ENCODE data around the gene PDE1C. TPM values are rescaled to one million over a fixed set of nuclear protein-coding genes. Genes with fewer than 3 reads are reported as not detected.
A peak's percentile ranks its signal among the peaks of the same experiment; 100 is the strongest.

PDE1C gene
- total RNA-seq, 2 donors from 2014 or later: 35.7 to 47.8 TPM

DNA sequence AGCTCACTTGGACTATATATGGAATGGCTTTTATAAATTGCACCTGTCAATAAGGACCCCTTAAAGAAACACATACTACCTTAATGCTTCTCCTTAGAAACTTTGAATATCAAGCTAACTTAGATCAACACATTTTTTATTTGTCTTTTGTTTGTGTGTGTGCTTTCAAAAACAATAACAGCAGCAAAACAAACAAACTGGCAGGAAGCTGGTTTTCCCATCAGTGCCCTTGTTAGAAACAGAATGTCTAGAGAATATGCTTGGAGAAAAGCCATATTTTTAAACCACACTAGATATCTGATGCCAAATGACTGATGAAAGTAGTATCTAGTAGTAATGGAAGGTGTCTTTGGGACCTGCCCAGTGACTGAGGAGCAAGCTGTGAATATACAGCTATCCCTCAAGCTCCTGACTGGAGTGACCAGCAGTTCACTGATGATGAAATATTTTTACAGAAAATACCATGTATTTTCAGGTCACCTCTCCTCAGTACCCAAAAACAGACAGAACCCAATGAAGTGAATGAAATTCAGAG, 1.0 kb downstream of the PDE1C start:
- peak overlapping the region; percentile 86 to 88 for H3K27ac ChIP-seq

DNA sequence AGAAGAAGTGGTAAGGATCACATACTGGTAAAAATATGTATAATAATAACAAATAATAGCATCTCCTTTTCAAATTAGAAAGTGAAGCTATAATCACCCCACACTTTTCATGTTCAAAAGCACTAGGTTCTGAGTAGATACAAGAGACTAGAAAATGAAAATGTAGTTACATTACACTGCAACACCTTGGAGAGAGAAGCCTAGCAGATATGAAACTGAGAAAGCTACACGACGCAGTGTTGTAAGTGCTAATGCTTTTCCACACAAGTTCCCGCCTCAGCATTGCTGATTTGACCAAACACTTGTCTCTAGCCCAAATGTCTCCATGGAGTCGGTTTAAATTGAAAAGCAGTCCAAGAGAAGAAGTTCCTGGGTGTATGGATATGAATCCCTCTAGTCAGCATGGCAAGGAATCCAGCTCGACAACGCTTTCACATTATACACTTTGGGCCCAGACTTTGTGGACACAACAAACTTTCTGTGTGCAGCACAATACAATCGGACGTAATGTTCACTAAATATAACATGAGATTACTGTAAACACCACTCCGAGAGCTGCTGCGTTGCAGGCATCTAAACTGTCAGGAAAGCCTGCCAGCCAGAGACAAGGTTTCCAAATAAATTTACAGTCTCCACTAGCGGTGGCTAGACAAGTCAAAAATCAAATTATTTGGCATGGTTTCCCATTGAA, 1.7 kb downstream of the PDE1C start:
- TF ChIP-seq, protein P1, sequence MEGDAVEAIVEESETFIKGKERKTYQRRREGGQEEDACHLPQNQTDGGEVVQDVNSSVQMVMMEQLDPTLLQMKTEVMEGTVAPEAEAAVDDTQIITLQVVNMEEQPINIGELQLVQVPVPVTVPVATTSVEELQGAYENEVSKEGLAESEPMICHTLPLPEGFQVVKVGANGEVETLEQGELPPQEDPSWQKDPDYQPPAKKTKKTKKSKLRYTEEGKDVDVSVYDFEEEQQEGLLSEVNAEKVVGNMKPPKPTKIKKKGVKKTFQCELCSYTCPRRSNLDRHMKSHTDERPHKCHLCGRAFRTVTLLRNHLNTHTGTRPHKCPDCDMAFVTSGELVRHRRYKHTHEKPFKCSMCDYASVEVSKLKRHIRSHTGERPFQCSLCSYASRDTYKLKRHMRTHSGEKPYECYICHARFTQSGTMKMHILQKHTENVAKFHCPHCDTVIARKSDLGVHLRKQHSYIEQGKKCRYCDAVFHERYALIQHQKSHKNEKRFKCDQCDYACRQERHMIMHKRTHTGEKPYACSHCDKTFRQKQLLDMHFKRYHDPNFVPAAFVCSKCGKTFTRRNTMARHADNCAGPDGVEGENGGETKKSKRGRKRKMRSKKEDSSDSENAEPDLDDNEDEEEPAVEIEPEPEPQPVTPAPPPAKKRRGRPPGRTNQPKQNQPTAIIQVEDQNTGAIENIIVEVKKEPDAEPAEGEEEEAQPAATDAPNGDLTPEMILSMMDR (IDR thresholded peaks at IDR 0.05): no peak
- Histone ChIP-seq H3K4me1 (peaks cover 0 to 16% of the 10 kb centered on the region in 2 donors), H3K9me3 (no peaks in the 10 kb centered on the region), H3K4me3 (peak overlapping the region; percentile 61), H3K36me3 (no peaks in the 10 kb centered on the region), H3K27ac (peak overlapping the region in 1 of 2 donors; percentile 88), H3K27me3 (no peaks in the 10 kb centered on the region)
- no peak for DNase-seq (ENCODE audit: low spot score)

More for the DNA sequence above, 1.0 kb downstream of the PDE1C start:
- TF ChIP-seq, protein P1 (IDR thresholded peaks at IDR 0.05): no peak
- H3K4me1 ChIP-seq: peaks cover 0 to 21% of the 10 kb centered on the region in 2 donors
- H3K36me3 ChIP-seq: no peaks in the 10 kb centered on the region
- H3K4me3 ChIP-seq: peak overlapping the region; percentile 61
- no peak for DNase-seq (ENCODE audit: low spot score)
- no peaks in the 10 kb centered on the region for H3K27me3 ChIP-seq
- H3K9me3 ChIP-seq: no peaks in the 10 kb centered on the region

DNA sequence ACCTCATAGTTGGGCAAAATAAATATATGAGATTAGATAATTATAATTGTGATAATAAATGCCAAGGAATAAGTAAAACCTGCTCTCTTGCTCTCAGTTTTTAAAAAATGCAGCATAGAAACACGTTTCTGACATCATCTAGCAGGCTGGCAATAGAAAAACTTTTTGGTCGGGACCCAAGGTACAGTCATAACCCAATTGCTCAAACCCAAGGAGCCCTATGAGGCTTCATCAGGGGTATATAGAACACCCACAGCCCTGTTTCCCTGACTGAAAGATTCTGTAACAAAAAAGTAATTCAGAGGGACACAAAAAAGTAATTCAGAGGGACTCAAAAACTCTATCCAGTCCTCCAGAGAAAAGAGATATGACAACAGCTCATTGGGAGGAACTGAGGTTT, 3.8 kb downstream of the PDE1C start:
- no peaks in the 10 kb centered on the region for H3K36me3 ChIP-seq
- H3K27ac ChIP-seq: no peak overlapping the region
- no peak for DNase-seq (ENCODE audit: low spot score)
- H3K4me3 ChIP-seq: no peak overlapping the region
- H3K9me3 ChIP-seq: no peaks in the 10 kb centered on the region
- no peaks in the 10 kb centered on the region for H3K27me3 ChIP-seq
- peaks cover 0 to 5% of the 10 kb centered on the region in 2 donors for H3K4me1 ChIP-seq
- TF ChIP-seq, protein P1 (IDR thresholded peaks at IDR 0.05): no peak

DNA sequence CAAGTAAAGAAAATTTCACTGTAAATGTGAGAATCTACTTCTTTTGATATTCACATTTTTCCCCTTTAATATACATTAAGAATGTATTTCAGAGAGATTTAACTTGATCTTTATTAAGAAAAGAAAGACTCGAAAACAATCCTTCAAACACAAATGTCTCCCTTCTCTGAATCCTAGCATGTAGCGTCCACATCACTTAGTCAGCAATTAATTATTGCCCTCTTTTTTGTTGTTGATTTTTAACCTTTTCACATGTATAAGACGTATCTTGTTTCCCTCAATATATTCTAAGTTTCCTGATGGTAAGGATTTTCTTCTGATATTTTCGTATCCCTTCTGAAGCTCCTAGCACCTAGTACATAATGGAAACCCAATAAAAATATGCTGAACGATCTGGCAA, 6.6 kb downstream of the PDE1C start:
- no peaks in the 10 kb centered on the region for H3K27me3 ChIP-seq
- H3K27ac ChIP-seq: no peak overlapping the region
- TF ChIP-seq, protein P1 (IDR thresholded peaks at IDR 0.05): no peak
- H3K36me3 ChIP-seq: no peaks in the 10 kb centered on the region
- H3K4me3 ChIP-seq: no peak overlapping the region
- no peak for DNase-seq (ENCODE audit: low spot score)
- H3K9me3 ChIP-seq: no peaks in the 10 kb centered on the region
- peaks cover 0 to 25% of the 10 kb centered on the region in 2 donors for H3K4me1 ChIP-seq

DNA sequence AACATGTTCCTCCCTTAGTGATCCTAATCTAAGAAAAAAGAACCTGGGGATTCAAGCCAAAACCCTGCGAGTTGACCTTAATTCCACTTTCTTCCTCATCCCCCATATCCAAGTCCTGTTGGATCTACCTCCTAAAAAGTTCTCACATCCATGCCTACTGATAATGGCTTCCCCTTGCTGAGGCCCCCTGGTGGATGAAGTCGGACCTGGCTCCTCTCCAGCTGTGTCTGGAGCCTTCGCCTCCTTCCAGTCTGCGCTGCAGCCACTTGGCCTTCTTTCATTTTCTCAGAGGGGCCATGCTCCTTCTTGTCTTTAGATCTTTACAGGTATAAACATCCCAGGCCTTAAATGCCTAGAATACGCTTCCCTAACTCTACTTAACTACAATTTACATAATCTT, 8.1 kb downstream of the PDE1C start:
- Histone ChIP-seq H3K27me3 (no peaks in the 10 kb centered on the region), H3K36me3 (no peaks in the 10 kb centered on the region), H3K4me3 (no peak overlapping the region), H3K9me3 (no peaks in the 10 kb centered on the region), H3K27ac (no peak overlapping the region), H3K4me1 (peaks cover 0 to 40% of the 10 kb centered on the region in 2 donors)
- TF ChIP-seq, protein P1 (IDR thresholded peaks at IDR 0.05): peak in 1 of 2 donors; percentile 44
- DNase-seq (ENCODE audit: low spot score): no peak

Data from right atrium auricular region (tissue), 2 donors.